Activated T-cell treated with anti-CD3 and anti-CD28 coated beads, Interleukin-2, amount 50 U/mL, for 4 hours (primary cell): ENCODE data around the gene GRB2. TPM values are rescaled to one million over a fixed set of nuclear protein-coding genes. Genes with fewer than 3 reads are reported as not detected.
A peak's percentile ranks its signal among the peaks of the same experiment; 100 is the strongest.
"Not testable (repeated sequence)": the region's sequence is repeated elsewhere in the genome, so short reads cannot be mapped to it uniquely, and the experiment has no call there.

Source experiments
- ATAC-seq, 2 donors: fragments of 200-7000 bp; cut with Tn5 transposase; one replicate each; pipeline ENCODE4 v1.10.0; 2021
- DNase-seq: peaks from one replicate; pipeline ENCODE4 v3.0.0-alpha.2; 2020
- H3K27me3 Mint-ChIP-seq: one replicate; pipeline ENCODE4 v1.8.0; 2021; ENCODE audit warnings: low read depth, mixed read lengths
- H3K36me3 Mint-ChIP-seq: one replicate; pipeline ENCODE4 v1.8.0; 2022; ENCODE audit warnings: mixed read lengths; ENCODE audit not compliant: insufficient read depth
- H3K4me1 Mint-ChIP-seq: one replicate; pipeline ENCODE4 v1.8.0; 2021; ENCODE audit warnings: low read depth, mixed read lengths
- H3K4me3 Mint-ChIP-seq: one replicate; pipeline ENCODE4 v1.8.0; 2021; ENCODE audit warnings: mild to moderate bottlenecking, moderate library complexity, mixed read lengths
- H3K9me3 Mint-ChIP-seq: one replicate; pipeline ENCODE4 v1.8.0; 2021; ENCODE audit warnings: mixed read lengths
- total RNA-seq, 3 donors: library from RNA; stranded (reverse); gene quantifications; one replicate each; pipeline ENCODE4 v1.2.1, GENCODE V29; 2021

The GRB2 gene
- total RNA-seq = 100 to 1,000 TPM; 186 to 210 (median 207) TPM

DNA sequence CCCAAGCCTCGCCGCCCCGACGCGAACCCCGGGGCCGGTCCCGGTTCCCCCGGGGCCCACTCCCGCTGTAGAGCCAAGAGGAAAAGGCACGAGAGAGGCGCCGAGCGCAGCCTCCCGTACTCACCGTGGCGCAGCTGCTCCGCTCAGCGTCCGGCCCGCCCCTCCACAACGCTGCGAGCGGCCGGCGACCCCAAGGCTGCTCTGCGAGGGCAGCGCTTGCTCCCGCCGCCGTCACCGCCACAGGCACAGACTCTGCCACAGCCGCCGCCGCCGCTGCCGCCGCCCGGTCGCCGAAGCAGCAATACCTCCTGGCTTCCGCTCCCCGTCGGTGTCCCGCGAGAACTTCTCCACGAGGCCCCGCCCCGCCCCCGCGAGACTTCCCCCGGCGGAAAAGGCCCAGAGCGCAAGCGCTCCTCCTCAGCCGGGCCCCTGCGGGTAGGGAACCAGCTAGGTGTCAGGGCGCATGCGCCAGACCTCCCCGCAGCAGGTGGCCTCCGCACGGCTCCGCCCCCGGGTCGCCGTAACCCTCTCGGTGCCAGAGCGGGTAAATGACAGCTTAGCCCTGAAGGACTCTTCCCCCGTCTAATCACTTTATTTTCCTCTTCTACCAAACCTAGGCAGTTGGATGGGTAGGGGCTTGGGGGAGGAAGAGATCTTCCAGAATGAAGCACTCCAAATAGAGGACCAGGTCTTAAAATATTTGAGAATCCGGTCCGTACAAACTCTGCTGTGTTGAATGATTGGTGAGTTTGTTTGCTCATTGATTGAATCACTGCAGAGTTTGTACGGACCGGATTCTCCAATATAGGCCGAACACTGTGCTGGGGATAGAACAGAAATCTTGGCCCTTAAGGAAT is at the start of gene GRB2:
Gene GRB2 (minus strand): TSS at position 314 of the 857 bp plus-strand sequence. CDS start 12,050 bp downstream, outside the sequence.
- H3K4me1 Mint-ChIP-seq = peaks cover 40% of the 10 kb centered on the region
- H3K9me3 Mint-ChIP-seq = no peaks in the 10 kb centered on the region
- H3K27me3 Mint-ChIP-seq = no peaks in the 10 kb centered on the region
- H3K4me3 Mint-ChIP-seq = peak within 1 kb of the TSS; percentile 97
- ATAC-seq (peak; percentile 79 to 91), DNase-seq (peak; percentile 100)
- H3K36me3 Mint-ChIP-seq = no peaks in the 10 kb centered on the region

DNA sequence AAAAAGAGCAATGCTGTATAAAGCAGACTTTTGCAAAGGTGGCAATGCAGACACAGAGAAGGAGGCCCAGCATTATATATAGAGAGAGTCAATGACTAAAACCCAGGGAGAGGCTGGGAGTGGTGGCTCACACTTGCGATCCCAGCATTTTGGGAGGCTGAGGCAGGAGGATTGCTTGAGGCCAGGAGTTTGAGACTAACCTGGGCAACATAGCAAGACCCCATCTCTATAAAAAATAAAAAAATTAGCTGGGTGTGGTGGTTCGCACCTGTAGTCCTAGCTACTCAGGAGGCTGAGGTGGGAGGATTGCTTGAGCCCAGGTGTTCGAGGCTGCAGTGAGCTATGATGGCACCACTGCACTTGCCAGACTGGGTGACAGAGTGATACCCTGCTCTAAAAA is 49.2 kb upstream of the GRB2 start:
- not testable (repeated sequence) for H3K9me3 Mint-ChIP-seq, H3K27me3 Mint-ChIP-seq, H3K36me3 Mint-ChIP-seq, H3K4me3 Mint-ChIP-seq, ATAC-seq, DNase-seq
- H3K4me1 Mint-ChIP-seq = peaks cover 29% of the 10 kb centered on the region

DNA sequence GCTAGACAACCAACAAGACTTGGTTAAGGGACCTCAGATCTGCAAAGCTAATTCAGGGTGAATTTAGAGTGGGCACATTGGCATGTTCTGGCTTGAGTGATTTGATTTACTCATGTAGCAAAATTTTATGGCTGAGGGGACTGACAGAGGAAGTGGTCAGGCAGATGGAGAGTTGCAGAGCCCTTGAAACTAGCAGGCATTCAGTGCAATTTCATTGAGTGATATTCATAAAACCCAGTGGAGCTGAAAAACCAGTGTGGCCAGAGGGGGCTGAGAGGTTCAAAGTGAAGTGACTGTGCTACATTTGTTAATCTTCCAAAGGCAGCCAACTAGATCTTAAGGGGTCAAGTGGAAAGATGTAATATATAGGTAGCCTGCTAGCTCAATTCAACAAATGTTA is 48.7 kb upstream of the GRB2 start:
- no peak overlapping the region for H3K4me3 Mint-ChIP-seq
- H3K36me3 Mint-ChIP-seq = no peaks in the 10 kb centered on the region
- DNase-seq = no peak
- no peaks in the 10 kb centered on the region for H3K27me3 Mint-ChIP-seq
- H3K9me3 Mint-ChIP-seq = no peaks in the 10 kb centered on the region
- H3K4me1 Mint-ChIP-seq = peaks cover 28% of the 10 kb centered on the region
- ATAC-seq = no peak

DNA sequence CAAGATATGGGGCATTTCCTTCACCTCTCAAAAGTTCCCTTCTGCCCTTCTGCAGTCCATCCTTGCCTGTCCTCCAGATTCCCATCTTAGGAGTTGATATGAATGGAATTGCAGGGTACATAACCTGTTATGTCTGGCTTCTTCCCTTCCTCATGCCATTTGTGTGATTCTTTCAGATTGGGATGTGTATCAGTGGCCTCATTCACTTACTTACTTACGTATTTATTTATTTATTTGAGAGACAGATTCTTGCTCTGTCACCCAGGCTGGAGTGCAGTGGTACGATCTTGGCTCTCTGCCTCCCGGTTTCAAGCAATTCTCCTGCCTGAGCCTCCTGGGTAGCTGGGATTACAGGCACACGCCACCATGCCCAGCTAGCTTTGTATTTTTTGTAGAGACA is 44.8 kb upstream of the GRB2 start:
- H3K9me3 Mint-ChIP-seq = no peaks in the 10 kb centered on the region
- no peaks in the 10 kb centered on the region for H3K4me1 Mint-ChIP-seq
- ATAC-seq (no peak), DNase-seq (no peak)
- H3K27me3 Mint-ChIP-seq = no peaks in the 10 kb centered on the region
- no peaks in the 10 kb centered on the region for H3K36me3 Mint-ChIP-seq
- no peak overlapping the region for H3K4me3 Mint-ChIP-seq

DNA sequence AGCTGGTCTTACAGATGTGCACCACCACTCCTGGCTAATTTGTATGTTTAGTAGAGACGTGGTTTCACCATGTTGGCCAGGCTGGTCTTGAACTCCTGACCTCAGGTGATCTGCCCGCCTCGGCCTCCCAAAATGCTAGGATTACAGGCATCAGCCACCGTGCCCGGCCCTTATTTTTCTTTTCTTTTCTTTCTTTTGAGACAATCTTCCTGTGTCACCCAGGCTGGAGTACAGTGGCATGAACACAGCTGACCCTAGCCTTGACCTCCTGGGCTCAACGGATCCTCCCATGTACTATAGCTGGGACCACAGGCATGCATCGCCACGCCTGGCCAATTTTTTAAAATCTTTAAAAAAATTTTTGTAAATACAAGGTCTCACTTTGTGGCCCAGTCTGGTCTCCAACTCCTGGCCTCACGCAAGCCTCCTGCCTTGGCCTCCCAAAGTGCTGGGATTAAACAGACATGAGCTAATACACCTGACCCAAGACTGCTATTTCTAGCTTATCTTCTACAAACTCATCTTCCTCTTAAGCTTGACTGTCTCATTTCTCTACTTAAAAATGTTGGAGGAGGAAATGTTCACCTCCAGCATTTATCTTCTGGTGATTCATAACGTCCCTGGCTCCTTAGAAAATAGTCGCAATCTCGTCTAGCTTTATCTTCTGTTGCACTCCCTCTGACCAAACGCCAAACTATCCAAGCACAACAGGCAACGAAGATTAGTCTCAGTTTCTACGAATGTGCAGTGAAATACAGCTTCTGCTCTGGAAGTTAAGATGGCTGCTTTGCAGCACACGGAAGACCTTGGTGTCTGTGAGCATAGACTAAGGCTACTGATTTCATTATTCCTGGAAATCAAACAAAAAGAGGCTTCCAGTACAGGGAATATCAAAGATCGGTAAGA is 42.7 kb upstream of the GRB2 start:
- no peaks in the 10 kb centered on the region for H3K4me1 Mint-ChIP-seq
- no peaks in the 10 kb centered on the region for H3K9me3 Mint-ChIP-seq
- no peaks in the 10 kb centered on the region for H3K36me3 Mint-ChIP-seq
- DNase-seq (no peak), ATAC-seq (no peak)
- no peak overlapping the region for H3K4me3 Mint-ChIP-seq
- H3K27me3 Mint-ChIP-seq = no peaks in the 10 kb centered on the region

DNA sequence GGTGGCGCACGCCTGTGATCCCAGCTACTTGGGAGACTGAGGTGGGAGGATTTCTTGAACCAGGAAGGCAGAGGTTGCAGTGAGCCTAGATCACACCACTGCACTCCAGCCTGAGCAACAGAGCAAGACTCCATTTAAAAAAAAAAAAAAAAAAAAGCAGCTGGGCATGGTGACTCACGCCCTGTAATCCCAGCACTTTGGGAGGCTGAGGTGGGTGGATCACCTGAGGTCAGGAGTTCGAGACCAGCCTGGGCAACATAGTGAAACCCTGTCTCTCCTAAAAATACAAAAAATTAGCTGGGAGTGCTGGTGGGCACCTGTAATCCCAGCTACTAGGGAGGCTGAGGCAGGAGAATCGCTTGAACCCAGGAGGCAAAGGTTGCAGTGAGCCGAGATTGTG is 40.4 kb upstream of the GRB2 start:
- not testable (repeated sequence) for H3K27me3 Mint-ChIP-seq, H3K9me3 Mint-ChIP-seq, H3K4me1 Mint-ChIP-seq, H3K4me3 Mint-ChIP-seq, ATAC-seq, DNase-seq, H3K36me3 Mint-ChIP-seq

DNA sequence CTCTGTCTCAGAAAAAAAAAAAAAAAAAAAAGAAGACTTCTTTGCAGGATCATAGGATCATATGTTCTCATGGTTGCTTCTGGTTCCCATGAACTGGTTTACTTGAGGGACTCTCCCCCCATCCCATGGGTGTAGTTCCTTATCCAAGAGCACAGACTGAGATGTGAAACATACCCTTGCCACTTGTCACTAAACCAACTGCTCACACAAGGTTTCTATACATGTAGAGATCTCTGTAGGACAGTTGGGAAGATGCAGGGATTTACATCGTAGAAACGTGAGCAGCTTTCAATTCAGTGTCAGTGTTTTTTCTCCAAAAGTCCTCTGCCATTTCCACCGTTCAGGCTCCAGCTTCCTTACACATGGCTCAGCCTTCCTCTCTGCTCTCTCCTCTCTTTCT is 39.8 kb upstream of the GRB2 start:
- Mint-ChIP-seq H3K4me1 (no peaks in the 10 kb centered on the region), H3K4me3 (no peak overlapping the region), H3K36me3 (no peaks in the 10 kb centered on the region), H3K27me3 (no peaks in the 10 kb centered on the region), H3K9me3 (no peaks in the 10 kb centered on the region)
- DNase-seq = no peak
- no peak for ATAC-seq

DNA sequence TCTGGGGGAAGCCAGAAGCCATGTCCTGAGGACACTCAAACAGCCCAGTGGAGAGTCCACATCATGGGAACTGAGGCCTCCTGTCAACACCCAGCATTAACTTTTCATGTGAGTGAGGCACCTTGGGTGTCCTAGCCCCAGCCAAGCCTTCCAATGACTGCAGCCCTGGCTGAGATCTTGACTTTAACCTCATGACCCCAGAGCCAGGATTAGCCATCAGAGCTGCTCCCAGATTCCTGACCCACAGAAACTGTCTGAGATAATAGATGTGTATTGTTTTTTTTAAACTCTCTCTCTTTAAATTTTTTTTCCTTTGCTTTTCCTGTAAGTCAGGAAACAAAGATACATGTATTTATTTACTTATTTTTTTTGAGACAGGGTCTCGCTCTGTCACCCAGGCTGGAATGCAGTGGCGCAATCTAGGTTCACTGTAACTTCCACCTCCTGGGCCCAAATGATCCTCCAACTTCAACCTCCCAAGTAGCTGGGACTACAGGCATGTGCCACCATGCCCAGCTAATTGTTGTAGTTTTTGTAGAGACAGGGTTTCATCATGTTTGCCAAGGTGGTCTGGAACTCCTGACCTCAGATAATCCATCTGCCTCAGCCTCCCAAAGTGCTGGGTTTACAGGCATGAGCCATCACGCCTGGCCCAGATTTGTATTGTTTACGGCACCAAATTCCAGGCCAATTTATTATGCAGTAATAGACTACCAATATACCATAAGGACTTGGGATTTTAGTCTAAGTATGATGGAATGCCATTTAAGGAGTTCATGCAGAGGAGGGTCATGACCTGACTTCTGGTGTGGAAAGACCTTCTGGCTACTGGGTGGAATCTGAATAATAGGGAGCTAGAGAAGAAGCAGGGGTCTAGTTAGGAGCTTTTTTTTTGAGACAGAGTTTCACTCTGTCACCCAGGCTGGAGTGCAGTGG is 37.0 kb upstream of the GRB2 start:
- no peak for DNase-seq
- no peaks in the 10 kb centered on the region for H3K9me3 Mint-ChIP-seq
- H3K27me3 Mint-ChIP-seq = no peaks in the 10 kb centered on the region
- no peaks in the 10 kb centered on the region for H3K36me3 Mint-ChIP-seq
- no peak overlapping the region for H3K4me3 Mint-ChIP-seq
- ATAC-seq = no peak
- no peaks in the 10 kb centered on the region for H3K4me1 Mint-ChIP-seq

DNA sequence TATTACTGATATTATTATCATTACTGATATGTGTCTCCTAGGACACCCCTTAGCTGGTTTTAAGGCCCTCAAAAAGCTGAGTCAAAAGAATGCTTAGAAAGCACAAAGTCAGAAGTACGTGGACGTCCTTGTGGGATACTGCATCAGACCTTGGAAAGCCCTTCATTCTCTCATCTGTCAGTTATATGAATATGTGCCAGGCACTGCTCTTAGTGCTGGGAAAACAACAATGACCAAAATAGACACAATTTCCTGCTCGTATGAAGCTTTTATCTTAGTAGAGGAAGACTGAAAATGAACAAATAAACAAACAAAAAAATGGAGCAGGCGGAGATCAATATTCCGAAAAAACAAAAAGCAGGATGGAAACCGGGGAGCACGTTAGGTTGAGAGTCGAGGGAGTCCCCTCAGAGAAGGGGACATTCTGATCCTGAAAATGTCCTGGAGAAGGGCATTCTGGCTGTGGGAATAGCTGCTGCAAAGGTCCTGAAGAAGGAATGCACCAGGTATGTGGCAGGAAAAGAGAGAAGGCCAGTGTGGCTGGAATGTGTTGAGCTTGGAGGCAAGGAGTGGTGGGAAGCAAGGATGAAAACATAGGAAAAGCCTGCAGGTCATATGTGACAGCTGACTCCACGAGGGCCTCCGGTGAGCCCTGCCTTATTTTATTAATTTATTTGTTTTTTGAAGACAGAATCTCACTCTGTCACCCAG is 35.4 kb upstream of the GRB2 start:
- ATAC-seq (no peak), DNase-seq (no peak)
- no peaks in the 10 kb centered on the region for H3K27me3 Mint-ChIP-seq
- H3K9me3 Mint-ChIP-seq = no peaks in the 10 kb centered on the region
- H3K4me1 Mint-ChIP-seq = peaks cover 4% of the 10 kb centered on the region
- no peak overlapping the region for H3K4me3 Mint-ChIP-seq
- H3K36me3 Mint-ChIP-seq = no peaks in the 10 kb centered on the region

DNA sequence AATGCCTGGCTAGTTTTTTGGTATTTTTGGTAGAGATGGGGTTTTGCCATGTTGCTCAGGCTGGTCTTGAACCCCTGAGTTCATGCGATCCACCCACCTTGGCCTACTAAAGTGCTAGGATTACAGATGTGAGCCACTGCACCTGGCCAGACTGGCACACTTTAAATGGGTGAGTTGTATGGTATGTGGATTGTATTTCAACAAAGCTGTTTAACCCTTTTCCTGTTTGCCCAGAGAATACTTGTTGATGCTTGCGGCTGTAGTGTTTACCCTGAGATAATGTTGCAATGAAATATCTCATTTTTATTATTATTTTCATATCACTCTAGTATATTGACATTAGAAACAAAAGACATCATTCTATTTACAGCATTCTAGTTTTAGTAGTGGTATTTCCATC is 33.8 kb upstream of the GRB2 start:
- DNase-seq = no peak
- Mint-ChIP-seq H3K27me3 (no peaks in the 10 kb centered on the region), H3K4me1 (peaks cover 14% of the 10 kb centered on the region), H3K36me3 (no peaks in the 10 kb centered on the region), H3K9me3 (no peaks in the 10 kb centered on the region), H3K4me3 (no peak overlapping the region)
- no peak for ATAC-seq

DNA sequence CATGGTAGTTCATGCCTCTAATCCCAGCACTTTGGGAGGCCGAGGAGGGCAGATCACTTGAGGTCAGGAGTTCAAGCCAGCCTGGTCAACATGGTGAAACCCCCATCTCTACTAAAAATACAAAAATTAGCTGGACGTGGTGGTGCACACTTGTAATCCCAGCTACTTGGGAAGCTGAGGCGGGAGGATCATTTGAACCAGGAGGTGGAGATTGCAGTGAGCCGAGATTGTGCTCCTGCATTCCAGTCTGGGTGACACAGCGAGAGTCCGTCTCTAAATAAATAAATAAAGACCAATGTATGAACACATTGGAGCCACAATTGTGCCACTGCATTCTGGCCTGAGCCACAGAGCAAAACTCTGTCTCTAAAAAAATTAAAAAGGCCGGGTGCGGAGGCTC is 31.9 kb upstream of the GRB2 start:
- not testable (repeated sequence) for H3K27me3 Mint-ChIP-seq, ATAC-seq
- peaks cover 14% of the 10 kb centered on the region for H3K4me1 Mint-ChIP-seq

DNA sequence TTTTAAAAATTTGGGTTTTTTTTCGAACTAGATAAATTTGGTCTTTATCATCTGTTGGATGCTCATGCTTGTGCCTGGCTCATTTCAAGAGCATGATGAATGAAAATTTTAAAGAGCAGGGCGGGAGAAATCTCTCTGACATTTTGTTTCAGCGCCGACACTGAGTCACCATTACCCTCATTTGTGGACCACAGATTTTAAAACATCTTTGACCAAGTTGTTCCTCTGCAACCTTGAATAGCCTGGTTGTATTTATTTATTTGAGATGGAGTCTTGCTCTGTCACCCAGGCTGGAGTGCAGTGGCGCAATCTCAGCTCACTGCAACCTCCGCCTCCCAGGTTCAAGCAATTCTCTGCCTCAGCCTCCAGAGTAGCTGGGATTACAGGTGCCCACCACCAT is 29.0 kb upstream of the GRB2 start:
- not testable (repeated sequence) for H3K4me3 Mint-ChIP-seq, H3K27me3 Mint-ChIP-seq, H3K36me3 Mint-ChIP-seq, DNase-seq, H3K9me3 Mint-ChIP-seq, ATAC-seq
- H3K4me1 Mint-ChIP-seq = peaks cover 14% of the 10 kb centered on the region

More for the DNA sequence above, 31.9 kb upstream of the GRB2 start:
- not testable (repeated sequence) for H3K36me3 Mint-ChIP-seq, H3K9me3 Mint-ChIP-seq, DNase-seq, H3K4me3 Mint-ChIP-seq

DNA sequence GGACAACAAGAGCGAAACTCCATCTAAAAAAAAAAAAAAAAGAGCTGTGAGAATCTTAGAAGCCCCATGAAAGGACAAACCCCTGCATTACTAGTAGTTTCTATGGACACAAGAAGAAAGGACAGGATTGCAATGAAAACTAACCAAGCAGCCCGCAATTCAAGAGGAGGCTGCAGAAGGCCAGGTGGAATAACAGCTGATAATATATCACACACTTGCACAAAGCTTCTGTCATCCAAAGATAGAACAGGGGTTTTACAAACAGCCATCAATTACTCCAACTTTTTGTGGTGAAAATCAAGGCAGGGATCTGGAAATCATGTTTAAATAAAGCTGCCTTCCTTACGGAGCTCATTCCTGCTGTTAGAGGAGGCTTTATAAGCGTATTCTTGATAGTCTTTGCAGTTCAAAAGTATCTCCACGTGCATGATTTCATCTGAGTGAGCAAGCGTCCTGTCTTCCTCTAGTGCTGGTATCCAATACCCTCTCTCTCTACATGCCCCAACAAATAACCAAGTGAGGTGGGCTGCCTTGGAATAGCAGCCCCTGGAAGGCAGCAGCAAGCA is 27.8 kb upstream of the GRB2 start:
- Mint-ChIP-seq H3K9me3 (no peaks in the 10 kb centered on the region), H3K36me3 (no peaks in the 10 kb centered on the region), H3K27me3 (peaks cover 4% of the 10 kb centered on the region), H3K4me3 (no peak overlapping the region), H3K4me1 (peaks cover 14% of the 10 kb centered on the region)
- ATAC-seq (no peak), DNase-seq (no peak)
